Fibroblast of lung (primary cell): ENCODE data around the gene OR2L5.

Source experiments
- EZH2 ChIP-seq: IDR thresholded peaks from 2 replicates; pipeline ENCODE4 v1.5.1; 2012; ENCODE audit warnings: low read length, control low read depth, mild to moderate bottlenecking; ENCODE audit errors: missing control alignments
- TF ChIP-seq, protein P1 (sequence below), 2 donors: IDR thresholded peaks in 1 of 2; conservative IDR thresholded peaks in 1 of 2; 1 replicate in 1 of 2; 2 replicates in 1 of 2; pipeline ENCODE4 v1.5.1; 2011 to 2012; ENCODE audit warnings: low read length in 2 of 2, control low read depth in 1 of 2, inconsistent platforms in 1 of 2, low read depth in 1 of 2, mild to moderate bottlenecking in 1 of 2

DNA sequence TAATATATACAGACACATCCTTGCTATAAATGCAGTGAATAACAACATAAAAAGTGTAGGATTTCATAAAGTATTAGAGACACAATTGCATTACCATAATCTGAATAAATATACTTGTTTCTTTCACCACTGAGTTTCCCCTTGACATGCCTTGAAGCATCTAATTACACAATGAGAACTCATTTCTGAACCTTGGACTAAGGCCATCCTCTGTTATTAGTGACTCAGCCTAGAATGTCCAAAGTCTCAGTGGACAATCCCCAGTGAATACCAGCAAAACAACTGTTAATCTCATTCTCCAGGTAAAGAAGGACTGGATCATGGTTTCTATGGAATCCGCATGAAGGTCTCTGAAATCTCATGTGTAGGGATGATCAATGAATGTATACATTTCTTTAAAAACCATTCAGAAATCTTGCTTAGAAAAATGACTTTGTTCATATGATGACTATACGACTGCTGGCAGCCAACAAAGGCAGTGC is at the start of gene OR2L5:
- TF ChIP-seq, protein P1, sequence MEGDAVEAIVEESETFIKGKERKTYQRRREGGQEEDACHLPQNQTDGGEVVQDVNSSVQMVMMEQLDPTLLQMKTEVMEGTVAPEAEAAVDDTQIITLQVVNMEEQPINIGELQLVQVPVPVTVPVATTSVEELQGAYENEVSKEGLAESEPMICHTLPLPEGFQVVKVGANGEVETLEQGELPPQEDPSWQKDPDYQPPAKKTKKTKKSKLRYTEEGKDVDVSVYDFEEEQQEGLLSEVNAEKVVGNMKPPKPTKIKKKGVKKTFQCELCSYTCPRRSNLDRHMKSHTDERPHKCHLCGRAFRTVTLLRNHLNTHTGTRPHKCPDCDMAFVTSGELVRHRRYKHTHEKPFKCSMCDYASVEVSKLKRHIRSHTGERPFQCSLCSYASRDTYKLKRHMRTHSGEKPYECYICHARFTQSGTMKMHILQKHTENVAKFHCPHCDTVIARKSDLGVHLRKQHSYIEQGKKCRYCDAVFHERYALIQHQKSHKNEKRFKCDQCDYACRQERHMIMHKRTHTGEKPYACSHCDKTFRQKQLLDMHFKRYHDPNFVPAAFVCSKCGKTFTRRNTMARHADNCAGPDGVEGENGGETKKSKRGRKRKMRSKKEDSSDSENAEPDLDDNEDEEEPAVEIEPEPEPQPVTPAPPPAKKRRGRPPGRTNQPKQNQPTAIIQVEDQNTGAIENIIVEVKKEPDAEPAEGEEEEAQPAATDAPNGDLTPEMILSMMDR (conservative IDR thresholded peaks at IDR 0.05 in 1 of 2, IDR thresholded peaks at IDR 0.05 in 1 of 2; ENCODE audit: low read depth in 1 of 2, low read length in 2 of 2), result no peak
- no peak for TF ChIP-seq EZH2
